Esophagus muscularis mucosa (tissue), 4 donors: ENCODE data around the gene TNS1. TPM values are rescaled to one million over a fixed set of nuclear protein-coding genes. Genes with fewer than 3 reads are reported as not detected.

Source experiments
- DNase-seq: peaks from one replicate; pipeline ENCODE4 v3.0.0-alpha.2; 2017; ENCODE audit errors: extremely low spot score
- H3K27ac ChIP-seq, 4 donors: fragments of 200-600 bp; sonication (generic); replicated peaks in 1 of 4; 1 replicate in 3 of 4; 2 replicates in 1 of 4; pipeline ENCODE4 v1.5.1; 2016 to 2019; ENCODE audit warnings: mild to moderate bottlenecking in 1 of 4
- H3K27me3 ChIP-seq, 4 donors: fragments of 200-600 bp; sonication (generic); one replicate each; pipeline versions ENCODE4 v1.5.1 to v1.6.0; 2016 to 2019
- H3K36me3 ChIP-seq, 4 donors: fragments of 200-600 bp; sonication (generic); one replicate each; pipeline ENCODE4 v1.5.1; 2016 to 2019
- H3K4me1 ChIP-seq, 4 donors: fragments of 200-600 bp; sonication (generic); one replicate each; pipeline ENCODE4 v1.5.1; 2016 to 2019
- H3K4me3 ChIP-seq, 4 donors: fragments of 200-600 bp; sonication (generic); 1 replicate in 2 of 4; 2 replicates in 2 of 4; pipeline ENCODE4 v1.5.1; 2016 to 2019; ENCODE audit warnings: mild to moderate bottlenecking in 4 of 4, moderate library complexity in 1 of 4
- H3K9me3 ChIP-seq, 4 donors: fragments of 200-600 bp; sonication (generic); 1 replicate in 3 of 4; 2 replicates in 1 of 4; pipeline ENCODE4 v1.5.1; 2016 to 2019
- EP300 ChIP-seq: sonication (generic); formaldehyde crosslinking; IDR thresholded peaks from one replicate; pipeline ENCODE4 v1.6.1; 2017; ENCODE audit warnings: antibody characterized with exemption
- POLR2A ChIP-seq: fragments of 450-650 bp; IDR thresholded peaks from one replicate; pipeline ENCODE4 v1.6.1; 2017; ENCODE audit warnings: antibody characterized with exemption, moderate library complexity, mild to moderate bottlenecking, low read depth
- POLR2AphosphoS5 ChIP-seq, 2 donors: sonication (generic); formaldehyde crosslinking; IDR thresholded peaks; one replicate each; pipeline ENCODE4 v1.6.1; 2017; ENCODE audit warnings: antibody characterized with exemption in 2 of 2
- WGBS: methylation state at CpG from one replicate; pipeline ENCODE4 v1.1.5; 2018; 5-methylcytosine and 5-hydroxymethylcytosine counted together
- intact Hi-C: fragments of 100-400 bp; cut with DNase I; formaldehyde crosslinking; loops from one replicate; pipeline ENCODE4 v1.15.1; 2023
- total RNA-seq, 4 donors: library from RNA; depleted of rRNA; stranded (reverse); fragments of >200 nt; gene quantifications; one replicate each; pipeline versions ENCODE4 v1.1.0 to v1.2.1, GENCODE V29; 2016
- TF ChIP-seq, protein P1 (sequence below), 3 experiments: fragments of 200-600 bp in 2 of 3; fragments of 450-650 bp in 1 of 3; sonication (generic) in 2 of 3; IDR thresholded peaks; one replicate each; pipeline ENCODE4 v1.5.1; 2017 to 2019; ENCODE audit warnings: antibody characterized with exemption in 3 of 3, mild to moderate bottlenecking in 2 of 3, moderate library complexity in 1 of 3

TNS1 gene
- total RNA-seq, 4 donors from 2014 or later = 1,001 to 2,170 (median 1,411) TPM

- 85% methylated on average over 4 of the region's 4 CpGs for WGBS
- Histone ChIP-seq H3K4me3 (no peak overlapping the region), H3K27ac (peak overlapping the region; percentile 89 to 98 (median 97)), H3K4me1 (peaks cover 64 to 98% (median 98%) of the 10 kb centered on the region in 4 donors), H3K36me3 (no peaks in the 10 kb centered on the region), H3K9me3 (no peaks in the 10 kb centered on the region), H3K27me3 (no peaks in the 10 kb centered on the region)
- intact Hi-C loops = no loop called here
- DNase-seq = no peak
- TF ChIP-seq POLR2AphosphoS5 (IDR thresholded peaks at IDR 0.05) (no peak), POLR2A (no peak), EP300 (no peak)
- TF ChIP-seq, protein P1, sequence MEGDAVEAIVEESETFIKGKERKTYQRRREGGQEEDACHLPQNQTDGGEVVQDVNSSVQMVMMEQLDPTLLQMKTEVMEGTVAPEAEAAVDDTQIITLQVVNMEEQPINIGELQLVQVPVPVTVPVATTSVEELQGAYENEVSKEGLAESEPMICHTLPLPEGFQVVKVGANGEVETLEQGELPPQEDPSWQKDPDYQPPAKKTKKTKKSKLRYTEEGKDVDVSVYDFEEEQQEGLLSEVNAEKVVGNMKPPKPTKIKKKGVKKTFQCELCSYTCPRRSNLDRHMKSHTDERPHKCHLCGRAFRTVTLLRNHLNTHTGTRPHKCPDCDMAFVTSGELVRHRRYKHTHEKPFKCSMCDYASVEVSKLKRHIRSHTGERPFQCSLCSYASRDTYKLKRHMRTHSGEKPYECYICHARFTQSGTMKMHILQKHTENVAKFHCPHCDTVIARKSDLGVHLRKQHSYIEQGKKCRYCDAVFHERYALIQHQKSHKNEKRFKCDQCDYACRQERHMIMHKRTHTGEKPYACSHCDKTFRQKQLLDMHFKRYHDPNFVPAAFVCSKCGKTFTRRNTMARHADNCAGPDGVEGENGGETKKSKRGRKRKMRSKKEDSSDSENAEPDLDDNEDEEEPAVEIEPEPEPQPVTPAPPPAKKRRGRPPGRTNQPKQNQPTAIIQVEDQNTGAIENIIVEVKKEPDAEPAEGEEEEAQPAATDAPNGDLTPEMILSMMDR (IDR thresholded peaks at IDR 0.05) = no peak
Measured at GRCh38 chr2:217948351-217948791, 54.4 kb downstream of the TNS1 start.

GRCh38 chr2:217947383-217948350, 55.1 kb downstream of the TNS1 start:
- no peak for DNase-seq
- peaks cover 57 to 97% (median 95%) of the 10 kb centered on the region in 4 donors for H3K4me1 ChIP-seq
- H3K27ac ChIP-seq = peak overlapping the region; percentile 89 to 98 (median 97)

DNA sequence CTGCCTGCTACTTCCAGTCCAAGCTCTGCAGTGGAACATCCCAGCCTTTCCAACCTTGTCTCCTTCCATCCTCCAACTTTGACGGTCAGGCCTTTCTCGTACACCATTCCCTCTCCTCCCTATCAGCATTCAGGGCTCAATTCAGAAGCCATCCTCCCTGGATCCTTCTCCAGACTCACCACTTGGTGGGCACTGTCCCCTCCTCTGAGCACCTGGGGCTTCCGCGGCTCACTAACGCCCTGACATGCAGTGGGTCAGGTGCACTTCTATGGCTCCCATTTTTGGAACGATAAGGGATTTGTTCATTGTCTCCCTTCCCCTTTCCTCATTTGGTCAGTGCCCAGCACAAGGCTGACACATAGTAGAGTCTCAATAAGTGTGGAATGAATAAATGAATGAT, 56.7 kb downstream of the TNS1 start:
- Histone ChIP-seq H3K4me3 (no peak overlapping the region), H3K4me1 (peaks cover 49 to 97% (median 94%) of the 10 kb centered on the region in 4 donors), H3K36me3 (no peaks in the 10 kb centered on the region), H3K27ac (peak overlapping the region; percentile 89 to 98 (median 97)), H3K27me3 (no peaks in the 10 kb centered on the region), H3K9me3 (no peaks in the 10 kb centered on the region)
- intact Hi-C loops = no loop called here
- 79% methylated on average over 6 of the region's 6 CpGs for WGBS
- no peak for DNase-seq
- TF ChIP-seq EP300 = no peak
- TF ChIP-seq POLR2AphosphoS5 (IDR thresholded peaks at IDR 0.05) = no peak
- TF ChIP-seq POLR2A = no peak
- TF ChIP-seq, protein P1 (IDR thresholded peaks at IDR 0.05) = no peak

More at GRCh38 chr2:217947383-217948350, 55.1 kb downstream of the TNS1 start:
- no peak for TF ChIP-seq POLR2AphosphoS5 (IDR thresholded peaks at IDR 0.05)
- no peak for TF ChIP-seq EP300
- no peak for TF ChIP-seq POLR2A
- TF ChIP-seq, protein P1 (IDR thresholded peaks at IDR 0.05) = no peak
- H3K36me3 ChIP-seq = no peaks in the 10 kb centered on the region
- H3K4me3 ChIP-seq = no peak overlapping the region
- WGBS = 80% methylated on average over 14 of the region's 19 CpGs
- H3K27me3 ChIP-seq = no peaks in the 10 kb centered on the region
- intact Hi-C loops = no loop called here
- H3K9me3 ChIP-seq = no peaks in the 10 kb centered on the region

GRCh38 chr2:217945530-217945929, 57.3 kb downstream of the TNS1 start:
- H3K9me3 ChIP-seq = no peaks in the 10 kb centered on the region
- H3K4me1 ChIP-seq = peaks cover 49 to 97% (median 93%) of the 10 kb centered on the region in 4 donors
- H3K27ac ChIP-seq = peak overlapping the region; percentile 89 to 98 (median 97)
- TF ChIP-seq POLR2AphosphoS5 (IDR thresholded peaks at IDR 0.05) = no peak
- TF ChIP-seq, protein P1 (IDR thresholded peaks at IDR 0.05) = no peak
- no peak for TF ChIP-seq EP300
- TF ChIP-seq POLR2A = no peak
- H3K27me3 ChIP-seq = no peaks in the 10 kb centered on the region
- H3K36me3 ChIP-seq = no peaks in the 10 kb centered on the region
- H3K4me3 ChIP-seq = peak overlapping the region in 1 of 4 donors; percentile 10
- intact Hi-C loops = loop anchor here (2.0 kb wide), 1 partner anchor 41 kb away; no protein-coding TSS in a partner anchor
- 66% methylated on average over 5 of the region's 5 CpGs for WGBS
- DNase-seq = no peak
